Glutamatergic neuron (in vitro differentiated cells): ENCODE results near the gene TAF1B. TPM values are rescaled to one million over a fixed set of nuclear protein-coding genes. Genes with fewer than 3 reads are reported as not detected.

Experiments
- DNase-seq: peaks from one replicate; pipeline ENCODE4 v3.0.0; 2022
- H3K27ac Mint-ChIP-seq: one replicate; pipeline ENCODE4 v1.8.0; 2020; ENCODE audit warnings: mild to moderate bottlenecking, mixed read lengths, inconsistent platforms; ENCODE audit not compliant: unreplicated experiment
- H3K27me3 Mint-ChIP-seq: one replicate; pipeline ENCODE4 v1.8.0; 2020; ENCODE audit warnings: mild to moderate bottlenecking, moderate library complexity, mixed read lengths, inconsistent platforms; ENCODE audit not compliant: unreplicated experiment
- H3K36me3 Mint-ChIP-seq: one replicate; pipeline ENCODE4 v1.8.0; 2020; ENCODE audit warnings: mild to moderate bottlenecking, mixed read lengths, inconsistent platforms; ENCODE audit not compliant: unreplicated experiment
- H3K4me1 Mint-ChIP-seq: one replicate; pipeline ENCODE4 v1.8.0; 2020; ENCODE audit warnings: mild to moderate bottlenecking, low read depth, mixed read lengths, inconsistent platforms; ENCODE audit not compliant: unreplicated experiment
- H3K4me3 Mint-ChIP-seq: one replicate; pipeline ENCODE4 v1.8.0; 2020; ENCODE audit warnings: mild to moderate bottlenecking, mixed read lengths, inconsistent platforms; ENCODE audit not compliant: unreplicated experiment
- H3K9me3 Mint-ChIP-seq: one replicate; pipeline ENCODE4 v1.8.0; 2020; ENCODE audit warnings: mild to moderate bottlenecking, moderate library complexity, mixed read lengths, inconsistent platforms; ENCODE audit not compliant: unreplicated experiment
- total RNA-seq: library from RNA; stranded (reverse); fragmentation: NEBNext Ultra II Directional; extraction: Animal tissue kit (Norgen Biotek cat#: 25700); gene quantifications from one replicate; pipeline ENCODE4 v1.2.1, GENCODE V29; 2021; ENCODE audit not compliant: unreplicated experiment
- TF ChIP-seq, protein P1 (sequence below): fragments of 200-600 bp; sonication (generic); IDR thresholded peaks from one replicate; pipeline ENCODE4 v1.5.0; 2021; ENCODE audit not compliant: partially characterized antibody, unreplicated experiment

TAF1B gene
- total RNA-seq, 1 donor from 2014 or later, result 16.7 TPM

DNA sequence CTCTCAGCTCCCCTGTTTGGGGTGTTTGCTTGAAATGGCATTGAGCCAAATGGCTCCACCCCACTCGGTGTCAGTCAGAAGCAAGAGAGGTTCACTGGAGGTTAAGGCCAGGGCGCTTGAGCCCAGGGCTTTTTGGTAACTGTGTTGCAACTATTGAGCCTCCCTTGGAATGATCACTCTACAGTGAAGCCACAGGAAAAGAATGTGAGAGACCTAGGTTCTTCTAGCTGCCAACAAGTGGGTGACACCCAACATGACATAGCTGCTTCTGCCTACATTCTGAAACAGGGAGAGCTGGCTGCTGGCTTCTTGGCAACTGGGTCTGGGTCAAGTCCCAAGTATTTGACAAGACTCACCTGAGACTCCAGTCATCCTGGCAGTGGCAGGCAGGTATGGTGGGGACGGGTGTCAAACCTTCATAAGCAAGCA is 101.1 kb downstream of the TAF1B start:
- Mint-ChIP-seq H3K27ac (no peak overlapping the region), H3K4me3 (no peak overlapping the region), H3K27me3 (peaks cover 7% of the 10 kb centered on the region), H3K36me3 (peaks cover 4% of the 10 kb centered on the region), H3K9me3 (no peaks in the 10 kb centered on the region), H3K4me1 (peaks cover 1% of the 10 kb centered on the region)
- no peak for DNase-seq
- TF ChIP-seq, protein P1, sequence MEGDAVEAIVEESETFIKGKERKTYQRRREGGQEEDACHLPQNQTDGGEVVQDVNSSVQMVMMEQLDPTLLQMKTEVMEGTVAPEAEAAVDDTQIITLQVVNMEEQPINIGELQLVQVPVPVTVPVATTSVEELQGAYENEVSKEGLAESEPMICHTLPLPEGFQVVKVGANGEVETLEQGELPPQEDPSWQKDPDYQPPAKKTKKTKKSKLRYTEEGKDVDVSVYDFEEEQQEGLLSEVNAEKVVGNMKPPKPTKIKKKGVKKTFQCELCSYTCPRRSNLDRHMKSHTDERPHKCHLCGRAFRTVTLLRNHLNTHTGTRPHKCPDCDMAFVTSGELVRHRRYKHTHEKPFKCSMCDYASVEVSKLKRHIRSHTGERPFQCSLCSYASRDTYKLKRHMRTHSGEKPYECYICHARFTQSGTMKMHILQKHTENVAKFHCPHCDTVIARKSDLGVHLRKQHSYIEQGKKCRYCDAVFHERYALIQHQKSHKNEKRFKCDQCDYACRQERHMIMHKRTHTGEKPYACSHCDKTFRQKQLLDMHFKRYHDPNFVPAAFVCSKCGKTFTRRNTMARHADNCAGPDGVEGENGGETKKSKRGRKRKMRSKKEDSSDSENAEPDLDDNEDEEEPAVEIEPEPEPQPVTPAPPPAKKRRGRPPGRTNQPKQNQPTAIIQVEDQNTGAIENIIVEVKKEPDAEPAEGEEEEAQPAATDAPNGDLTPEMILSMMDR, result no peak

DNA sequence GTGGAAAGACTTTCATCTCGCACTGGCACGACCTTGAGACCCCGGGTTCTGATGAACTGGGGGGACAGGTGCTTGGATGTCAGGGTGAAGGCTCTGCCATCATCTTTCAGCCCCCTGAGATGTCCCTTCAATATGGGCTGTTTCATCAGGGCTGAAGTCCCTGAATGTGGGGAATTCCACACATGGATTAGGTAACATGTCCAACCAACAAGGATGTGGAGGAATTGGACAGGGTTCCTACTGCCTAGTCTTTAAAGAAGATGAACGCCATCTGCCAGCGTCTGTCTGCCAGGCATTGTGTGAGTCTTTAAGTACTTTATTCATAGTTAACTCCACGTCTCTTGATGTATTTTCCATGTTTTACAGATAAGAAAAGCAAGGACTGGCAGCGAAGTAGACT is 102.3 kb downstream of the TAF1B start:
- TF ChIP-seq, protein P1, result no peak
- H3K36me3 Mint-ChIP-seq, result peaks cover 4% of the 10 kb centered on the region
- peaks cover 8% of the 10 kb centered on the region for H3K4me1 Mint-ChIP-seq
- no peak overlapping the region for H3K27ac Mint-ChIP-seq
- peaks cover 15% of the 10 kb centered on the region for H3K27me3 Mint-ChIP-seq
- H3K4me3 Mint-ChIP-seq, result no peak overlapping the region
- peaks cover 8% of the 10 kb centered on the region for H3K9me3 Mint-ChIP-seq
- no peak for DNase-seq

DNA sequence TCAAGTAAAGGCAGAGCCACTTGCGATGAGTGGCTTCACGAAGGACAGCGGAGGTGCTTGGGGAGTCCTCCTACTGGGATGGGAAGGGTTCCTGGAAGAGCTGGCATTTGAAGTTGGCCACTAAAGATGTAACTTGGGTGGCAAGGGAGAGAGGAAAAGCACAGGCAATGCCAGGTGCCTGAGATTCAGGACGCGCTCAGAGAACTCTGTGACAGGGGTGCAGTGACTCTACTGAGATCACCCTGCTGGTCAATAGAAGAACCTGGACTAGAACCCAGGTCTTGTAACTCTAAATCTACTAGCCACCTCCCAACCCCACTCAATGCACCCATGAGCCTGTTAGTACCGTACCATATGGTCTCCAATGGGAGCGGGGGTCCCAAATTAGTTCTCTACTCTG is 102.8 kb downstream of the TAF1B start:
- TF ChIP-seq, protein P1, result no peak
- Mint-ChIP-seq H3K4me3 (no peak overlapping the region), H3K4me1 (peaks cover 7% of the 10 kb centered on the region), H3K36me3 (peaks cover 4% of the 10 kb centered on the region), H3K27me3 (peaks cover 16% of the 10 kb centered on the region), H3K27ac (no peak overlapping the region), H3K9me3 (peaks cover 8% of the 10 kb centered on the region)
- DNase-seq, result no peak

DNA sequence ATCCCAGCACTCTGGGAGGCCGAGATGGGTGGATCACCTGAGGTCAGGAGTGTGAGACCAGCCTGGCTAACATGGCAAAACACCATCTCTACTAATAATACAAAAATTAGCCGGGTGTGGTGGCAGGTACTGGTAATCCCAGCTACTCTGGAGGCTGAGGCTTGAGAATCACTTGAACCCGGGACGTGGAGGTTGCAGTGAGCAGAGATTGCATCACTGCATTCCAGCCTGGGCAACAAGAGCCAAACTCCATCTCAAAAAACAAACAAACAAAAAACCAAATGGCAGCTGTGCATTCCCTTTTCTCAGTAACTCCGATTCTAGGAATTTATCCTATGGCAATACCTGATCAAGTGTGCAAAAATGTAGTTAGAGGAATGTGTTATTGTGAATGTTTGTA is 103.5 kb downstream of the TAF1B start:
- H3K27ac Mint-ChIP-seq, result no peak overlapping the region
- DNase-seq, result no peak
- TF ChIP-seq, protein P1, result no peak
- no peak overlapping the region for H3K4me3 Mint-ChIP-seq
- peaks cover 16% of the 10 kb centered on the region for H3K27me3 Mint-ChIP-seq
- peaks cover 4% of the 10 kb centered on the region for H3K36me3 Mint-ChIP-seq
- peaks cover 8% of the 10 kb centered on the region for H3K9me3 Mint-ChIP-seq
- peaks cover 7% of the 10 kb centered on the region for H3K4me1 Mint-ChIP-seq

DNA sequence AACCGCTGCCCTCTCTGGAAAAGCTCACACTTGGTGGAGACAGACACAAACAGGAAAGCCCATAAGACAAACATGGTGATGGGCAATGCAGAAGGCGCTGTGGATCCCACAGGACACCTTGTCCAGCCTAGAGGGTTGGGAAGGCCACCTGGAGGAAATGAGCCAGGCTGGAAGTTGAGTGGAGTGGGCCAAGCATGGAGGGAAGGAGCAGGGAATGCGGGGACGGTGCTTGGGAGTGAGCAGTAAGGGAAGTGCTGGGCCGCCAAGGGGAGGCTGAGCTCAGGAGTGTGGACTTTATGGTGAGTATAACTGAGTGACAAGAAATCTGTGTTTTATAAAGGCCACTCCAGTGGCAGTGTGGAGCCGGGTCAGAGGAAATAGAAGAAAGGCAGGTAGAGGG is 105.4 kb downstream of the TAF1B start:
- Mint-ChIP-seq H3K4me1 (peaks cover 16% of the 10 kb centered on the region), H3K36me3 (peaks cover 4% of the 10 kb centered on the region), H3K9me3 (peaks cover 11% of the 10 kb centered on the region), H3K27me3 (peaks cover 12% of the 10 kb centered on the region), H3K4me3 (peak overlapping the region; percentile 26), H3K27ac (no peak overlapping the region)
- TF ChIP-seq, protein P1, result no peak
- DNase-seq, result no peak
